GM12864 (cell line): ENCODE data around the gene HSPB8.

Source experiments
- DNase-seq: peaks from one replicate; pipeline ENCODE4 v3.0.0-alpha.2; 2011; ENCODE audit warnings: low read depth
- H3K4me3 ChIP-seq: 2 replicates; pipeline ENCODE4 v1.5.1; 2011; ENCODE audit warnings: mild to moderate bottlenecking, low read depth, low read length, control low read depth
- TF ChIP-seq, protein P1 (sequence below): IDR thresholded peaks from 2 replicates; pipeline ENCODE4 v1.5.1; 2011; ENCODE audit warnings: low read depth, mild to moderate bottlenecking, moderate library complexity, low read length, control low read depth, inconsistent platforms; ENCODE audit errors: missing control alignments

Gene HSPB8

DNA sequence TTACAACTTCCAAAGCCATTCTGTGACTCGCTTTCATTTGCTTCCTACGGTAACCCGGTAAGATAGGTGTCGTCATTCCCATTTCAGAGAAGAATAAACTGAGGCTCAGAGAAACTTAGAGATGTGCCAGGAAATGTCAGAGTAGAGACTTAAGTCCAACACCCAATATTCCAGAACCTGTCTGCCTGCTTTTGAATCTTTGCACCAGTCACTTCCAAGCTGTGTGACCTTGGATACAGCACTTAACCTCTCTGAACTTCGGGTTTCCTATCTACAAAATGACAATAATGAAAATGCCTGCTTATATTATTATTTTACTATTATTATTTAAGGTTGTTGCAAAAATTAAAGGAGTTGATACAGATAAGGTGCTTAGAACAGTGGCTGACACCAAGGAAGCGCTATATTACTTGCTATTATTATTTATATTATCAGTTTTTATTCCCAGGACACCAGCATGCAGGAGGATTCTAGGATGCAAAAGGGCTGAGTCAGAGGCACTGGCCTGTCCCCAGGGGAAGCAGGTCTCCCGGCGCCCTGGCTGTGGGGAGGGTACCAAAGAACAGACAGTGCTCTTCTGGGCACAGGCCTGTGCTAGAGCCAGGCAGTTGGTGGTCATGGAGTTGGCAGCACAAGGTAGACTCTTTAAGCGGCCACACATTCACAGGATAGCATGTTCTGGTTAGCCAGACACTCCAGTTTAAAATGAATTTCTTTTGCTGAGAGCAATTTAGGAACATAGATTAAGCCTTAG lies 5.4 kb downstream of the HSPB8 start:
- H3K4me3 ChIP-seq: no peak overlapping the region
- TF ChIP-seq, protein P1, sequence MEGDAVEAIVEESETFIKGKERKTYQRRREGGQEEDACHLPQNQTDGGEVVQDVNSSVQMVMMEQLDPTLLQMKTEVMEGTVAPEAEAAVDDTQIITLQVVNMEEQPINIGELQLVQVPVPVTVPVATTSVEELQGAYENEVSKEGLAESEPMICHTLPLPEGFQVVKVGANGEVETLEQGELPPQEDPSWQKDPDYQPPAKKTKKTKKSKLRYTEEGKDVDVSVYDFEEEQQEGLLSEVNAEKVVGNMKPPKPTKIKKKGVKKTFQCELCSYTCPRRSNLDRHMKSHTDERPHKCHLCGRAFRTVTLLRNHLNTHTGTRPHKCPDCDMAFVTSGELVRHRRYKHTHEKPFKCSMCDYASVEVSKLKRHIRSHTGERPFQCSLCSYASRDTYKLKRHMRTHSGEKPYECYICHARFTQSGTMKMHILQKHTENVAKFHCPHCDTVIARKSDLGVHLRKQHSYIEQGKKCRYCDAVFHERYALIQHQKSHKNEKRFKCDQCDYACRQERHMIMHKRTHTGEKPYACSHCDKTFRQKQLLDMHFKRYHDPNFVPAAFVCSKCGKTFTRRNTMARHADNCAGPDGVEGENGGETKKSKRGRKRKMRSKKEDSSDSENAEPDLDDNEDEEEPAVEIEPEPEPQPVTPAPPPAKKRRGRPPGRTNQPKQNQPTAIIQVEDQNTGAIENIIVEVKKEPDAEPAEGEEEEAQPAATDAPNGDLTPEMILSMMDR: no peak
- no peak for DNase-seq

DNA sequence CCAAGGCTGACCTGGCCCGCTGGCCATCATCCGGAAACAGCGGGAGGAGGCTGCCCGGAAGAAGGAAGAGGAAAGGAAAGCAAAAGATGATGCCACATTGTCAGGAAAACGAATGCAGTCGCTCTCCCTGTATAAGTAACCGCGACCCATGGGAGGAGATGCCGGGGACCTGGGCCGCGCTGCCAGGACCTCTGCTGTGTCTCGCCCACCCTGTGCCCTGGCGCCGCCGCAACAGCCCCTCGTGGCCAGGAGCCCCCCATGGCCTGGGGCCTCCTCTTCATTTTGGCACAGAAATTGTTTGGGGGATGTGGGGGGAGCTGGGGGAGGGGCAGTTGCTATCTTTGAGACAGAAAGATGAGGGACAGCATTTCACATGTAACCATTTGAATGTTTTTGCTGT lies 16.5 kb downstream of the HSPB8 start:
- DNase-seq: no peak
- TF ChIP-seq, protein P1: no peak
- no peak overlapping the region for H3K4me3 ChIP-seq

DNA sequence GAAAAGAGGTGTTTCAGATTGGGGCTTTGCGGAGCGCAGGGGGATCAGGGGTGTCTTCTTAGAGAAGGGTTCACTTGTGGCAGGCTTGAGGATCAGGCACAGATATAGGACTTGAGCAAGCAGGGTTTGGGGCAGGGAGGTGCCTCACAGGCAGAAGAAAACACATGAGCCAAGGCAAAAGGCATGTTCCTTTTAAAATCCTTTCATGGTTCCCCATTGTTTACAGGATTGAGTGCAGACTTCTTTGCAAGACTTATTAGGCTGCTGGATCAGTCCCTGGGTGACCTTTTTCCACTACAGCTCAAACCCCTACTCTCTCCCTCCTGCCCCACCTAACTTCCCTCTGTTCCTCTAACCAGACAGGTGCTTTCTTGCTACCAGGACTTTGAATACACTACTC lies 19.7 kb downstream of the HSPB8 start:
- TF ChIP-seq, protein P1: no peak
- no peak overlapping the region for H3K4me3 ChIP-seq
- no peak for DNase-seq

DNA sequence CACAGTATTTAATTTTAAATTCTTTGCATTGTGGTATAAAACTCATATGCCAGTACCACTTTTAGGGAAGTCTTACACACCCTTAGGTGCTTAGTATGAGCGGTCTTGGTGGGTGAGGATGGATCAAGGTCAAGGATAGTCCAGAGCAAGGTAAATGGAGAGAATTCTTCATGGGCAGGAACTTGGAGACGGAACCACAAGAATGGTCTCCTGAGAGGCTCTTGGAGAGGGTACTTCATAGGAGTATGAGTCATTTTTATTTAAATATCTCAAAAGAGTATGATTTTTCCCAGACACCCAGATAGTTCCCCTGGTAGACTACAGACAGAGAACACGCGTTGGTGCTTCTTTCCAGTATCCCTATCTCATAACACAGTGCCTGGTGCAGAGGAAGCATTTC lies 21.9 kb downstream of the HSPB8 start:
- TF ChIP-seq, protein P1: no peak
- DNase-seq: no peak
- H3K4me3 ChIP-seq: no peak overlapping the region

DNA sequence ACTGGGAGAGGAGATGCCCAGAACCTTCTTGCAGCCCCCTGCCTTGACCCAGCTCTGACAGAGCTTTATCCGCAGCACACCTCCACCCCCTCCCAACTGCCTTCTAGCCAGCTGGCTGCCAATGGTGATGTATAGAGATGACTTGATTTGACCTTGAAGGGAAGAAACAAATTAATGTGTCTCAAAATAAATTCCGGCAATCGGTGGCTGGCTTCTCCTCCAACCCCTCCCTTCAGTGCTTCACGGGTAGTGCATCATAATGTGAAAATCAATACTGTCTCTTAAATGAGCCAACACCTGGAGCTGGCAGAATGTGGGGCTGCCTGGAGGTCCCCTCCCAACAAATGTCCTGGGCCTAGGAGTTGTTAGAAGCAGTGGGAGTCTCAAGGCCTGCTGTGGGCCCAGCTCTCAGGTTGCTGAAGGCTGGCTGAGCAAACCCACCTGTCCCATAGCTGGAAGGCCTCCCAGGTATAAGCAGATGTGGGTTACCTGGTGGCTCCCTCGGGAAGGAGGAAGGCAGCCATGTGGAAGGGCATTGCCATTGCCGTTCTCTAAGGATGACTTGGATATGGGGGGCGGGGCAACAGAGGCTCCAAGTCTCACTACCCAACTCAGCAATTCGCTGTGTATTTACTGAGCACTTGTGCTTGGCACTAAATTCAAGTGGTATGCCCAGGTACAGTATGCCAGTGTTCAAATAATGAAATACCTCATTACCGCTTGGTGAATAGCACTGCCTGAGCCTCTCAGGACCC lies 23.2 kb downstream of the HSPB8 start:
- no peak overlapping the region for H3K4me3 ChIP-seq
- TF ChIP-seq, protein P1: no peak
- no peak for DNase-seq

DNA sequence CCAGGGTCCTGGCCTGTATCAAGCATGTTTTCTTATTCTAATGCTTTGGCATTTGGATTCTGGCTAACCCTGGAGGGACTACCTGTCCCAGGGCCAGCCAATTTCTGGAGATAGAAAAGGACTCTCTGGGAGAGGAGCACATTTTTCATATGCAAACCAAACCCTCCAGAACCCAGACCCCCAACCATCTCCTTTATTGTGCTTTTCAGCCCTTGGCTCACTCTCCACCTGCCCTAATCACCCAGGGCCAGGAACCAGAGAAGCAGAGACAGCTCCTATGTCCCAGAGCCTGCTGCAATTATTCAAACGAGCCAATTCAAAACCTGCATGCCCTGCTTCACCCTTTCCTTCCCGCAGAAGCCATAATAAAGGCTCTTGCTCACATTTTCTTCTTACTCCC lies 23.8 kb downstream of the HSPB8 start:
- no peak for DNase-seq
- no peak overlapping the region for H3K4me3 ChIP-seq
- TF ChIP-seq, protein P1: no peak

DNA sequence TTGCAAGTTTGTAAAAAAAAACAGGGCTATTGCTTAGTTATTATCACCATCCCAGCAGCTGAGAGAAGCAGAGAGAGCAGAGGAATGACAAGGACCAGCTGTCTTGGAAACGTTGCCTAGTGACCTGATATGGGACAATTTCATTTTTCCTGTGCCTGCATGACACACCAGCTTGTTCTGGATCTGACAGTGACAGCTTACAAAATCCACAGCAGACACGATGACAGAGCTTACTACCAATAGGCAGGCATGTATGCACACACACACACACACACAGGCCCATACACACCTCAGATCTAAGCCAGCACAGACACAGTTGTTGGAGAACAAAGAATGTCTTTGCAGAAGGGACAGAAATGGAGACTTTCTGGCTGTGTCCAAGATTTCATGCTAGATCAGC lies 25.4 kb downstream of the HSPB8 start:
- H3K4me3 ChIP-seq: no peak overlapping the region
- DNase-seq: no peak
- TF ChIP-seq, protein P1: no peak
